HCT116 (cell line): ENCODE measurements around the gene MRFAP1. TPM values are rescaled to one million over a fixed set of nuclear protein-coding genes. Genes with fewer than 3 reads are reported as not detected.
A peak's percentile ranks its signal among the peaks of the same experiment; 100 is the strongest.

ENCODE experiments used
- ATAC-seq: fragments of 200-7000 bp; cut with Tn5 transposase; 2 replicates; pipeline ENCODE4 v1.9.1; 2020; ENCODE audit warnings: mild to moderate bottlenecking, moderate library complexity
- BruUV-seq: library from RNA; stranded (reverse); fragments of 400-500 nt; replicated peaks from 2 replicates; lab custom pipeline; 2021; lab: Mats Ljungman, UMichigan
- CTCF ChIA-PET: fragments of 300-600 bp; sonication (Branson Sonifier 250); formaldehyde crosslinking; loops from one replicate; lab custom pipeline; 2021; ENCODE audit warnings: antibody characterized with exemption; lab: Charles Lee
- POLR2A ChIA-PET: fragments of 300-600, 350-600 bp; sonication (Branson Sonifier 250); formaldehyde crosslinking; loops from one replicate; lab custom pipeline; 2021; ENCODE audit warnings: antibody characterized with exemption; lab: Charles Lee
- RAD21 ChIA-PET, 2 experiments: fragments of 300-600 bp; sonication (Branson Sonifier 250); formaldehyde crosslinking; loops; one replicate each; lab custom pipeline; 2023; ENCODE audit warnings: low total read pairs in 2 of 2; ENCODE audit not compliant: uncharacterized antibody in 2 of 2, unreplicated experiment in 2 of 2, low non-redundant PET in 1 of 2; lab: Charles Lee
- DNase-seq: peaks from one replicate; pipeline ENCODE4 v3.0.0-alpha.2; 2010; ENCODE audit warnings: low read depth, low spot score
- H2AFZ ChIP-seq: fragments of 200-600 bp; shearing (Covaris generic), sonication (generic); 2 replicates; pipeline ENCODE4 v1.6.1; 2017; ENCODE audit warnings: low read depth, mixed run types, mixed read lengths, antibody characterized with exemption, low read length; ENCODE audit not compliant: poor library complexity, severe bottlenecking
- H3K27ac ChIP-seq: 2 replicates; pipeline ENCODE4 v1.5.1; 2012; ENCODE audit warnings: low read depth, low read length
- H3K27me3 ChIP-seq: fragments of 200-600 bp; sonication (generic); 2 replicates; pipeline ENCODE4 v1.6.1; 2016; ENCODE audit warnings: mixed run types, low read length, mixed read lengths; ENCODE audit not compliant: insufficient read depth
- H3K36me3 ChIP-seq, 2 experiments: fragments of 200-500 bp in 1 of 2; fragments of 200-600 bp in 1 of 2; sonication (Bioruptor generic) in 1 of 2; sonication (generic) in 1 of 2; 2 replicates each; pipeline versions ENCODE4 v1.5.1 to v1.6.1; 2014 to 2016; ENCODE audit warnings: low read length in 2 of 2, inconsistent platforms in 1 of 2, mixed read lengths in 1 of 2, mixed run types in 1 of 2; ENCODE audit not compliant: insufficient read depth in 2 of 2, control insufficient read depth in 1 of 2
- H3K4me1 ChIP-seq, 2 experiments: fragments of 200-600 bp in 1 of 2; sonication (generic) in 1 of 2; 2 replicates each; pipeline versions ENCODE4 v1.5.1 to v1.6.1; 2012 to 2017; ENCODE audit warnings: low read length in 2 of 2, inconsistent platforms in 1 of 2, mild to moderate bottlenecking in 1 of 2, mixed read lengths in 1 of 2, mixed run types in 1 of 2, moderate library complexity in 1 of 2; ENCODE audit not compliant: insufficient read depth in 2 of 2, control insufficient read depth in 1 of 2
- H3K4me2 ChIP-seq: fragments of 200-600 bp; sonication (generic); 2 replicates; pipeline ENCODE4 v1.6.1; 2017; ENCODE audit warnings: mixed run types, low read length, mixed read lengths
- H3K4me3 ChIP-seq, 2 experiments: fragments of 200-600 bp in 1 of 2; sonication (generic) in 1 of 2; replicated peaks in 1 of 2; 2 replicates each; pipeline ENCODE4 v1.5.1; 2011 to 2016; ENCODE audit warnings: low read length in 2 of 2, control low read depth in 1 of 2, low read depth in 1 of 2, mild to moderate bottlenecking in 1 of 2, mixed read lengths in 1 of 2, mixed run types in 1 of 2
- H3K79me2 ChIP-seq: fragments of 200-600 bp; sonication (generic); 2 replicates; pipeline ENCODE4 v1.6.1; 2017; ENCODE audit warnings: mild to moderate bottlenecking, mixed run types, low read length, moderate library complexity, mixed read lengths; ENCODE audit not compliant: insufficient read depth
- H3K9ac ChIP-seq: fragments of 200-600 bp; sonication (generic); 2 replicates; pipeline ENCODE4 v1.6.1; 2016; ENCODE audit warnings: low read length, mixed read lengths
- H3K9me2 ChIP-seq: fragments of 200-600 bp; sonication (generic), shearing (Covaris generic); 2 replicates; pipeline ENCODE4 v1.6.1; 2017; ENCODE audit warnings: mixed run types, mild to moderate bottlenecking, moderate library complexity; ENCODE audit not compliant: insufficient read depth
- H3K9me3 ChIP-seq, 2 experiments: fragments of 200-500 bp in 1 of 2; fragments of 200-600 bp in 1 of 2; sonication (Bioruptor generic) in 1 of 2; sonication (generic) in 1 of 2; 2 replicates each; pipeline ENCODE4 v1.6.1; 2014 to 2017; ENCODE audit warnings: low read length in 2 of 2, mixed read lengths in 2 of 2, inconsistent platforms in 1 of 2, low read depth in 1 of 2, mild to moderate bottlenecking in 1 of 2, mixed run types in 1 of 2, moderate library complexity in 1 of 2; ENCODE audit not compliant: control insufficient read depth in 1 of 2, insufficient read depth in 1 of 2
- H4K20me1 ChIP-seq: fragments of 200-600 bp; sonication (generic), shearing (Covaris generic); 2 replicates; pipeline ENCODE4 v1.6.1; 2017; ENCODE audit warnings: mixed run types, mild to moderate bottlenecking, moderate library complexity; ENCODE audit not compliant: insufficient read depth
- ATF3 ChIP-seq: IDR thresholded peaks from 2 replicates; pipeline ENCODE4 v1.6.1; 2012
- CBX3 ChIP-seq: IDR thresholded peaks from 2 replicates; pipeline ENCODE4 v1.6.1; 2012; ENCODE audit warnings: low read depth
- CEBPB ChIP-seq: IDR thresholded peaks from 2 replicates; pipeline ENCODE4 v1.6.1; 2012; ENCODE audit warnings: low read depth
- EGR1 ChIP-seq: IDR thresholded peaks from 2 replicates; pipeline ENCODE4 v1.6.1; 2012; ENCODE audit warnings: low read depth
- ELF1 ChIP-seq: IDR thresholded peaks from 2 replicates; pipeline ENCODE4 v1.6.1; 2012; ENCODE audit warnings: low read depth, borderline replicate concordance
- EZH2 ChIP-seq: fragments of 200-600 bp; sonication (generic); IDR thresholded peaks from 2 replicates; pipeline ENCODE4 v1.6.1; 2017; ENCODE audit warnings: antibody characterized with exemption, mixed run types
- EZH2phosphoT487 ChIP-seq: fragments of 200-600 bp; IDR thresholded peaks from 2 replicates; pipeline ENCODE4 v1.6.1; 2018; ENCODE audit warnings: antibody characterized with exemption, borderline replicate concordance
- FOSL1 ChIP-seq: IDR thresholded peaks from 2 replicates; pipeline ENCODE4 v1.6.1; 2012; ENCODE audit warnings: low read depth
- JUND ChIP-seq: IDR thresholded peaks from 2 replicates; pipeline ENCODE4 v1.6.1; 2012
- MAX ChIP-seq: IDR thresholded peaks from 2 replicates; pipeline ENCODE4 v1.6.1; 2012
- POLR2A ChIP-seq: IDR thresholded peaks from 2 replicates; pipeline ENCODE4 v1.7.0; 2011; ENCODE audit warnings: borderline replicate concordance; ENCODE audit not compliant: insufficient read depth, insufficient read length; ENCODE audit errors: extremely low read depth
- POLR2AphosphoS5 ChIP-seq: IDR thresholded peaks from 2 replicates; pipeline ENCODE4 v1.6.1; 2011; ENCODE audit warnings: mild to moderate bottlenecking, low read depth, low read length, moderate library complexity
- RAD21 ChIP-seq: IDR thresholded peaks from 2 replicates; pipeline ENCODE4 v1.6.1; 2012; ENCODE audit warnings: low read depth, mild to moderate bottlenecking
- SIN3A ChIP-seq: IDR thresholded peaks from 2 replicates; pipeline ENCODE4 v1.6.1; 2012; ENCODE audit warnings: low read depth
- SP1 ChIP-seq: IDR thresholded peaks from 2 replicates; pipeline ENCODE4 v1.6.1; 2012; ENCODE audit warnings: low read depth
- SRF ChIP-seq: IDR thresholded peaks from 2 replicates; pipeline ENCODE4 v1.6.1; 2012; ENCODE audit warnings: low read depth
- YY1 ChIP-seq: IDR thresholded peaks from 2 replicates; pipeline ENCODE4 v1.6.1; 2011; ENCODE audit warnings: low read length, low read depth, moderate library complexity, mild to moderate bottlenecking; ENCODE audit not compliant: insufficient replicate concordance; ENCODE audit errors: extremely low read depth
- ZBTB33 ChIP-seq: IDR thresholded peaks from 2 replicates; pipeline ENCODE4 v1.6.1; 2011; ENCODE audit warnings: mild to moderate bottlenecking, low read length, moderate library complexity; ENCODE audit not compliant: insufficient replicate concordance; ENCODE audit errors: extremely low read depth
- ZFX ChIP-seq: fragments of 450-650 bp; IDR thresholded peaks from 2 replicates; pipeline ENCODE4 v1.6.1; 2017
- ZNF274 ChIP-seq: fragments of 200-500 bp; sonication (Bioruptor generic); IDR thresholded peaks from 2 replicates; pipeline ENCODE4 v1.6.1; 2014; ENCODE audit warnings: mild to moderate bottlenecking, low read depth, low read length, inconsistent platforms
- intact Hi-C: fragments of 100-400 bp; cut with micrococcal nuclease; formaldehyde crosslinking; loops from 2 replicates; pipeline ENCODE4 v1.10.0; 2022
- total RNA-seq: library from RNA; stranded (reverse); gene quantifications from one replicate; pipeline ENCODE4 v1.2.1, GENCODE V29; 2021; ENCODE audit not compliant: unreplicated experiment

The MRFAP1 gene
- total RNA-seq, 1 experiment from 2014 or later: 313 TPM

- Histone ChIP-seq H2AFZ (no peak overlapping the region), H3K9me3 (no peaks in the 10 kb centered on the region), H3K9ac (no peak overlapping the region), H3K9me2 (no peaks in the 10 kb centered on the region), H4K20me1 (no peaks in the 10 kb centered on the region), H3K4me2 (no peak overlapping the region), H3K27me3 (no peaks in the 10 kb centered on the region), H3K27ac (no peak overlapping the region), H3K4me1 (peaks cover 0 to 7% of the 10 kb centered on the region in 2 experiments; a peak in 1 of 4 replicates), H3K79me2 (no peaks in the 10 kb centered on the region), H3K36me3 (no peaks in the 10 kb centered on the region; a peak in 1 of 4 replicates), H3K4me3 (no peak overlapping the region)
- ChIA-PET RAD21 (no interaction called here), POLR2A (no interaction called here), CTCF (no interaction called here)
- ATAC-seq (peak; percentile 93), DNase-seq (peak; percentile 55)
- intact Hi-C loops: no loop called here
- BruUV-seq: no TSS peak
- no peak for TF ChIP-seq FOSL1
- no peak for TF ChIP-seq POLR2A
- no peak for TF ChIP-seq ATF3
- no peak for TF ChIP-seq EZH2phosphoT487
- TF ChIP-seq SRF: no peak
- no peak for TF ChIP-seq ZNF274
- TF ChIP-seq CBX3: no peak
- TF ChIP-seq RAD21: no peak
- TF ChIP-seq JUND: no peak
- no peak for TF ChIP-seq SIN3A
- TF ChIP-seq EGR1: no peak
- no peak for TF ChIP-seq MAX
These were observed 44.5 kb upstream of the MRFAP1 start for GRCh38 chr4:6595897-6596537.

- no TSS peak for BruUV-seq
- Histone ChIP-seq H3K9me3 (no peaks in the 10 kb centered on the region), H2AFZ (no peak overlapping the region), H3K79me2 (no peaks in the 10 kb centered on the region), H3K9ac (no peak overlapping the region), H3K27ac (no peak overlapping the region), H4K20me1 (no peaks in the 10 kb centered on the region), H3K4me1 (peaks cover 0 to 7% of the 10 kb centered on the region in 2 experiments; a peak in 1 of 4 replicates), H3K4me3 (no peak overlapping the region), H3K36me3 (no peaks in the 10 kb centered on the region; a peak in 1 of 4 replicates), H3K27me3 (no peaks in the 10 kb centered on the region), H3K9me2 (no peaks in the 10 kb centered on the region), H3K4me2 (no peak overlapping the region)
- ATAC-seq (no peak), DNase-seq (no peak)
- RAD21 ChIA-PET: no interaction called here
- CTCF ChIA-PET: no interaction called here
- POLR2A ChIA-PET: no interaction called here
- intact Hi-C loops: no loop called here
- TF ChIP-seq POLR2AphosphoS5 (no peak), SIN3A (no peak), CEBPB (no peak), YY1 (no peak), ZFX (no peak), FOSL1 (no peak), ELF1 (no peak), EGR1 (no peak), ZBTB33 (no peak), EZH2 (no peak), SP1 (no peak)
These were observed 43.5 kb upstream of the MRFAP1 start for GRCh38 chr4:6596948-6597347.
